HepG2 (cell line): ENCODE measurements around the gene AGAP1. TPM values are rescaled to one million over a fixed set of nuclear protein-coding genes. Genes with fewer than 3 reads are reported as not detected.

Experiments
- DBP ChIP-seq: sonication (generic); formaldehyde crosslinking; IDR thresholded peaks from 2 replicates; pipeline ENCODE4 v1.4.0; 2020; ENCODE audit warnings: missing genetic modification reagents; ENCODE audit errors: not compliant biosample characterization
- HES4 ChIP-seq: sonication (generic); formaldehyde crosslinking; IDR thresholded peaks from 2 replicates; pipeline ENCODE4 v1.9.0; 2021; ENCODE audit warnings: mild to moderate bottlenecking, missing genetic modification reagents, borderline replicate concordance
- HHEX ChIP-seq: IDR thresholded peaks from 2 replicates; pipeline ENCODE4 v1.6.1; 2016; ENCODE audit warnings: control low read depth
- KMT2A ChIP-seq: sonication (generic); formaldehyde crosslinking; IDR thresholded peaks from 2 replicates; pipeline ENCODE4 v1.4.0; 2020; ENCODE audit warnings: missing genetic modification reagents
- MNT ChIP-seq: fragments of 450-650 bp; IDR thresholded peaks from 2 replicates; pipeline ENCODE4 v1.6.1; 2016
- NFYB ChIP-seq: sonication (generic); formaldehyde crosslinking; IDR thresholded peaks from 2 replicates; pipeline ENCODE4 v1.4.0; 2020; ENCODE audit warnings: missing genetic modification reagents
- NPAS2 ChIP-seq: sonication (generic); formaldehyde crosslinking; IDR thresholded peaks from 2 replicates; pipeline ENCODE4 v1.8.0; 2022; ENCODE audit warnings: mild to moderate bottlenecking, missing genetic modification reagents, borderline replicate concordance
- TRIM22 ChIP-seq: fragments of 450-650 bp; IDR thresholded peaks from 2 replicates; pipeline ENCODE4 v1.6.1; 2017
- ZGPAT ChIP-seq: IDR thresholded peaks from 2 replicates; pipeline ENCODE4 v1.6.1; 2016; ENCODE audit warnings: mild to moderate bottlenecking
- ZNF138 ChIP-seq: sonication (generic); formaldehyde crosslinking; IDR thresholded peaks from 2 replicates; pipeline ENCODE4 v1.5.0; 2020; ENCODE audit warnings: mild to moderate bottlenecking, low read depth, missing genetic modification reagents
- ZNF142 ChIP-seq: sonication (generic); formaldehyde crosslinking; IDR thresholded peaks from 2 replicates; pipeline ENCODE4 v1.4.0; 2020; ENCODE audit warnings: missing genetic modification reagents
- ZNF574 ChIP-seq: sonication (generic); formaldehyde crosslinking; IDR thresholded peaks from 2 replicates; pipeline ENCODE4 v1.4.0; 2020; ENCODE audit warnings: missing genetic modification reagents
- ZNF737 ChIP-seq: sonication (generic); formaldehyde crosslinking; IDR thresholded peaks from 2 replicates; pipeline ENCODE4 v1.5.0; 2020; ENCODE audit warnings: missing genetic modification reagents, mild to moderate bottlenecking, borderline replicate concordance
- polyA plus RNA-seq, 8 experiments: library from polyadenylated mRNA; depleted of rRNA in 3 of 8; stranded (reverse) in 7 of 8; unstranded in 1 of 8; fragments of >200 nt; fragmentation: Illumina TruSeq in 4 of 8; extraction: Trizol in 4 of 8; gene quantifications; 2 replicates each; pipeline versions ENCODE4 v1.2.1 to v1.2.3, GENCODE V29; 2011 to 2016; ENCODE audit warnings: low read depth in 4 of 8, missing spikeins in 1 of 8, mixed read lengths in 1 of 8; ENCODE audit not compliant: insufficient read depth in 1 of 8
- total RNA-seq, 5 experiments: library from RNA; depleted of rRNA; stranded (reverse); fragments of >200 nt; fragmentation: Illumina TruSeq; extraction: Trizol; gene quantifications; 2 replicates each; pipeline ENCODE4 v1.2.3, GENCODE V29; 2016; ENCODE audit warnings: low read depth in 1 of 5

Gene AGAP1
- total and polyA plus RNA-seq, 2 of the 13 experiments (the other 11 are each of a cell fraction or from before 2014, with no cell fraction given) = 21.2 to 32.7 TPM

- TF ChIP-seq ZNF574 (CRISPR knock-in tag) (no peak), NPAS2 (CRISPR knock-in tag) (no peak), ZNF142 (CRISPR knock-in tag) (no peak), TRIM22 (no peak), HES4 (no peak), NFYB (CRISPR knock-in tag) (no peak), HHEX (CRISPR knock-in tag) (no peak), DBP (CRISPR knock-in tag) (no peak), ZNF737 (CRISPR knock-in tag) (no peak), KMT2A (CRISPR knock-in tag) (no peak), ZNF138 (no peak), MNT (no peak), ZGPAT (no peak)
Measured at GRCh38 chr2:235606004-235606715, 112.3 kb downstream of the AGAP1 start (continued).
